K562 (cell line): ENCODE results near the gene PKDREJ. TPM values are rescaled to one million over a fixed set of nuclear protein-coding genes. Genes with fewer than 3 reads are reported as not detected.

Experiments used
- CBX1 ChIP-seq: sonication (generic); IDR thresholded peaks from 2 replicates; pipeline ENCODE4 v1.6.1; 2016; ENCODE audit warnings: antibody characterized with exemption, low read depth, mild to moderate bottlenecking
- CCNT2 ChIP-seq: IDR thresholded peaks from 2 replicates; pipeline ENCODE4 v1.6.1; 2011; ENCODE audit warnings: borderline replicate concordance, low read depth, mild to moderate bottlenecking, moderate library complexity, mixed read lengths, low read length; ENCODE audit not compliant: insufficient read length; ENCODE audit errors: extremely low read depth
- CREM ChIP-seq: IDR thresholded peaks from 2 replicates; pipeline ENCODE4 v1.6.1; 2014; ENCODE audit warnings: antibody characterized with exemption, low read depth
- JUND ChIP-seq, 2 experiments: IDR thresholded peaks; 2 replicates in 1 of 2; 3 replicates in 1 of 2; pipeline ENCODE4 v1.6.1; 2011; ENCODE audit warnings: borderline replicate concordance in 2 of 2, low read depth in 2 of 2, low read length in 2 of 2, improper control_type of control experiment in 1 of 2, missing biosample characterization in 1 of 2, missing genetic modification characterization in 1 of 2, missing genetic modification reagents in 1 of 2
- MBD2 ChIP-seq: sonication (generic); IDR thresholded peaks from 2 replicates; pipeline ENCODE4 v1.6.1; 2016; ENCODE audit warnings: low read depth, borderline replicate concordance
- NCOA1 ChIP-seq: fragments of 450-650 bp; IDR thresholded peaks from 2 replicates; pipeline ENCODE4 v1.6.1; 2016; ENCODE audit warnings: low read depth
- POLR2H ChIP-seq: IDR thresholded peaks from 2 replicates; pipeline ENCODE4 v1.6.1; 2016; ENCODE audit warnings: missing genetic modification characterization, low read depth, mild to moderate bottlenecking, control low read depth, missing compliant biosample characterization, moderate library complexity
- TBL1XR1 ChIP-seq, 2 experiments: IDR thresholded peaks; 2 replicates each; pipeline ENCODE4 v1.6.1; 2012; ENCODE audit warnings: improper control_type of control experiment in 2 of 2, low read length in 2 of 2, mild to moderate bottlenecking in 1 of 2
- polyA plus RNA-seq, 8 experiments: library from polyadenylated mRNA; depleted of rRNA in 4 of 8; stranded (reverse) in 5 of 8; unstranded in 3 of 8; fragments of >200 nt; fragmentation: Nextera tagmentation in 2 of 8; fragmentation: Illumina TruSeq in 1 of 8; extraction: Ambion mirVana in 2 of 8; extraction: Trizol in 1 of 8; gene quantifications; 2 replicates each; pipeline versions ENCODE4 v1.2.1 to v1.2.3, GENCODE V29; 2011 to 2014; ENCODE audit warnings: inconsistent platforms in 1 of 8, missing spikeins in 1 of 8
- total RNA-seq, 7 experiments: library from RNA; depleted of rRNA in 6 of 7; stranded (reverse); fragments of >200 nt in 6 of 7; fragmentation: Illumina TruSeq in 2 of 7; extraction: Trizol in 2 of 7; gene quantifications; 2 replicates each; pipeline versions ENCODE4 v1.2.1 to v1.2.3, GENCODE V29; 2011 to 2021; ENCODE audit warnings: low replicate concordance in 1 of 7
- TF ChIP-seq, protein P1 (sequence below): sonication (generic); formaldehyde crosslinking; IDR thresholded peaks from 2 replicates; pipeline ENCODE4 v1.8.0; 2022; ENCODE audit warnings: mild to moderate bottlenecking, missing genetic modification reagents
- TF ChIP-seq, protein P2 (sequence below): sonication (generic); formaldehyde crosslinking; IDR thresholded peaks from 2 replicates; pipeline ENCODE4 v1.8.0; 2022; ENCODE audit warnings: missing genetic modification reagents, mild to moderate bottlenecking, borderline replicate concordance
- TF ChIP-seq, protein P3 (sequence below), 2 experiments: IDR thresholded peaks; 2 replicates each; pipeline ENCODE4 v1.6.1; 2011; ENCODE audit warnings: borderline replicate concordance in 1 of 2, control low read depth in 1 of 2, low read depth in 1 of 2, low read length in 1 of 2, mild to moderate bottlenecking in 1 of 2, mixed read lengths in 1 of 2, moderate library complexity in 1 of 2; ENCODE audit not compliant: insufficient read depth in 1 of 2, insufficient read length in 1 of 2, poor library complexity in 1 of 2, severe bottlenecking in 1 of 2; ENCODE audit errors: extremely low read depth in 1 of 2
- TF ChIP-seq, protein P4 (sequence below): sonication (generic); formaldehyde crosslinking; IDR thresholded peaks from 2 replicates; pipeline ENCODE4 v1.8.1; 2023; ENCODE audit warnings: mild to moderate bottlenecking, missing genetic modification reagents

PKDREJ gene
- total and polyA plus RNA-seq, 9 of the 15 experiments (the other 6 are each of a cell fraction or from before 2014, with no cell fraction given) = 0.03 TPM; not detected in 8

DNA sequence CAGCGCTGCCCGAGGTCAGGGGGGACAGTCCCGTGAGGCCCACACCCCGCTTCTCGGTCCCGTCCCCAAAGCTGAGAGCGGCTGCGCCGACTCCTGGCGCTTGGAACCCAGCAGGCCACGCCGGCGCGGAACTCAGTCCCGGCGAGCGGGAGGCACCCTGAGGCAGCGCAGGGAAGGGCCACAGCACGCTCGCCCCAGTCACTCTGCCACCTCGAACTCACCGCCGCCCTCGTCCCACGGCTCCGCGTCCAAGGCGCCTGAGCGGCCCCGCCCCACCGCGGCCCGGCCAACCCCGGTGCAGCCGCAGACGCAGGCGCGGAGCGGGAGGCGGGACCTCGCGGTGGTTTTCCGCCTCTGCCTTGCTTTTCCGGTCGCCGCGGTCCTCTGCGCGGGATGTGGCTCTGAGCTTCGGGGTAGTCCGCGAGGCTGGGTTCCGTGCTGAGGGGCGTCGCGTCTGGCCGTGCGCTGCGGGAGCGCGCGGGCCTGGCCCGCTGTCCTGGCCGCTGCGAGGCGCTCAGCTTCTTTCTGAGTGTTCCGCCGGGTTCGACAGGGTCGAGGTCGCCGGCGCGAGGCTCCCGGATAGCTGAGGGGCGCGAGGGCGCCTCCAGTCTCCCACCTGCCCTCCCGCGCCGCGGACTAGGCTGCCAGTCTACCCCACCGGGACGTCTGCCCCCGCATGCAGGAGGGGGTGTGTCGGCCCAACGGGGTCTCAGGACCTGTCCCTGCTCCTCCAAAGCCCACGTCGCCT, 12.9 kb downstream of the PKDREJ start, which contains the start of gene CDPF1 (continued):
- TF ChIP-seq, protein P1, sequence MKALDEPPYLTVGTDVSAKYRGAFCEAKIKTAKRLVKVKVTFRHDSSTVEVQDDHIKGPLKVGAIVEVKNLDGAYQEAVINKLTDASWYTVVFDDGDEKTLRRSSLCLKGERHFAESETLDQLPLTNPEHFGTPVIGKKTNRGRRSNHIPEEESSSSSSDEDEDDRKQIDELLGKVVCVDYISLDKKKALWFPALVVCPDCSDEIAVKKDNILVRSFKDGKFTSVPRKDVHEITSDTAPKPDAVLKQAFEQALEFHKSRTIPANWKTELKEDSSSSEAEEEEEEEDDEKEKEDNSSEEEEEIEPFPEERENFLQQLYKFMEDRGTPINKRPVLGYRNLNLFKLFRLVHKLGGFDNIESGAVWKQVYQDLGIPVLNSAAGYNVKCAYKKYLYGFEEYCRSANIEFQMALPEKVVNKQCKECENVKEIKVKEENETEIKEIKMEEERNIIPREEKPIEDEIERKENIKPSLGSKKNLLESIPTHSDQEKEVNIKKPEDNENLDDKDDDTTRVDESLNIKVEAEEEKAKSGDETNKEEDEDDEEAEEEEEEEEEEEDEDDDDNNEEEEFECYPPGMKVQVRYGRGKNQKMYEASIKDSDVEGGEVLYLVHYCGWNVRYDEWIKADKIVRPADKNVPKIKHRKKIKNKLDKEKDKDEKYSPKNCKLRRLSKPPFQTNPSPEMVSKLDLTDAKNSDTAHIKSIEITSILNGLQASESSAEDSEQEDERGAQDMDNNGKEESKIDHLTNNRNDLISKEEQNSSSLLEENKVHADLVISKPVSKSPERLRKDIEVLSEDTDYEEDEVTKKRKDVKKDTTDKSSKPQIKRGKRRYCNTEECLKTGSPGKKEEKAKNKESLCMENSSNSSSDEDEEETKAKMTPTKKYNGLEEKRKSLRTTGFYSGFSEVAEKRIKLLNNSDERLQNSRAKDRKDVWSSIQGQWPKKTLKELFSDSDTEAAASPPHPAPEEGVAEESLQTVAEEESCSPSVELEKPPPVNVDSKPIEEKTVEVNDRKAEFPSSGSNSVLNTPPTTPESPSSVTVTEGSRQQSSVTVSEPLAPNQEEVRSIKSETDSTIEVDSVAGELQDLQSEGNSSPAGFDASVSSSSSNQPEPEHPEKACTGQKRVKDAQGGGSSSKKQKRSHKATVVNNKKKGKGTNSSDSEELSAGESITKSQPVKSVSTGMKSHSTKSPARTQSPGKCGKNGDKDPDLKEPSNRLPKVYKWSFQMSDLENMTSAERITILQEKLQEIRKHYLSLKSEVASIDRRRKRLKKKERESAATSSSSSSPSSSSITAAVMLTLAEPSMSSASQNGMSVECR (CRISPR knock-in tag) = no peak; the same call in 1 of the 2 replicates
- TF ChIP-seq NCOA1 = no peak
- TF ChIP-seq, protein P2, sequence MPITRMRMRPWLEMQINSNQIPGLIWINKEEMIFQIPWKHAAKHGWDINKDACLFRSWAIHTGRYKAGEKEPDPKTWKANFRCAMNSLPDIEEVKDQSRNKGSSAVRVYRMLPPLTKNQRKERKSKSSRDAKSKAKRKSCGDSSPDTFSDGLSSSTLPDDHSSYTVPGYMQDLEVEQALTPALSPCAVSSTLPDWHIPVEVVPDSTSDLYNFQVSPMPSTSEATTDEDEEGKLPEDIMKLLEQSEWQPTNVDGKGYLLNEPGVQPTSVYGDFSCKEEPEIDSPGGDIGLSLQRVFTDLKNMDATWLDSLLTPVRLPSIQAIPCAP = no peak
- TF ChIP-seq MBD2 = peak; percentile 55; the same call in 1 of the 2 replicates
- TF ChIP-seq, protein P3, sequence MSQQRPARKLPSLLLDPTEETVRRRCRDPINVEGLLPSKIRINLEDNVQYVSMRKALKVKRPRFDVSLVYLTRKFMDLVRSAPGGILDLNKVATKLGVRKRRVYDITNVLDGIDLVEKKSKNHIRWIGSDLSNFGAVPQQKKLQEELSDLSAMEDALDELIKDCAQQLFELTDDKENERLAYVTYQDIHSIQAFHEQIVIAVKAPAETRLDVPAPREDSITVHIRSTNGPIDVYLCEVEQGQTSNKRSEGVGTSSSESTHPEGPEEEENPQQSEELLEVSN (IDR thresholded peaks at IDR 0.05; ENCODE audit: borderline replicate concordance in 1 of 2, extremely low read depth in 1 of 2, insufficient read depth in 1 of 2, insufficient read length in 1 of 2, low read depth in 1 of 2, low read length in 1 of 2, poor library complexity in 1 of 2, severe bottlenecking in 1 of 2) = peak; percentile 88 to 92
- TF ChIP-seq POLR2H (tag) = peak; percentile 73
- TF ChIP-seq TBL1XR1 (IDR thresholded peaks at IDR 0.05; ENCODE audit: low read length in 2 of 2) = no peak; a peak in 1 of 4 replicates
- peak; percentile 38 for TF ChIP-seq CCNT2
- TF ChIP-seq, protein P4, sequence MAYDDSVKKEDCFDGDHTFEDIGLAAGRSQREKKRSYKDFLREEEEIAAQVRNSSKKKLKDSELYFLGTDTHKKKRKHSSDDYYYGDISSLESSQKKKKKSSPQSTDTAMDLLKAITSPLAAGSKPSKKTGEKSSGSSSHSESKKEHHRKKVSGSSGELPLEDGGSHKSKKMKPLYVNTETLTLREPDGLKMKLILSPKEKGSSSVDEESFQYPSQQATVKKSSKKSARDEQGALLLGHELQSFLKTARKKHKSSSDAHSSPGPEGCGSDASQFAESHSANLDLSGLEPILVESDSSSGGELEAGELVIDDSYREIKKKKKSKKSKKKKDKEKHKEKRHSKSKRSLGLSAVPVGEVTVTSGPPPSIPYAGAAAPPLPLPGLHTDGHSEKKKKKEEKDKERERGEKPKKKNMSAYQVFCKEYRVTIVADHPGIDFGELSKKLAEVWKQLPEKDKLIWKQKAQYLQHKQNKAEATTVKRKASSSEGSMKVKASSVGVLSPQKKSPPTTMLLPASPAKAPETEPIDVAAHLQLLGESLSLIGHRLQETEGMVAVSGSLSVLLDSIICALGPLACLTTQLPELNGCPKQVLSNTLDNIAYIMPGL (CRISPR knock-in tag) = no peak
- 0 out of 2 replicates have a peak, but pooled peaks have one; percentile 37 for TF ChIP-seq JUND (IDR thresholded peaks at IDR 0.05; ENCODE audit: borderline replicate concordance, low read depth, low read length)
- no peak for TF ChIP-seq JUND (tag; IDR thresholded peaks at IDR 0.05; ENCODE audit: borderline replicate concordance, low read depth, low read length)
- TF ChIP-seq CBX1 = no peak
- peak; percentile 16; the same call in 1 of the 2 replicates for TF ChIP-seq CREM
